Bronchial epithelial cell (primary cell): ENCODE measurements around the gene TRIM8. TPM values are rescaled to one million over a fixed set of nuclear protein-coding genes. Genes with fewer than 3 reads are reported as not detected.

Experiments used
- DNase-seq: peaks from one replicate; pipeline ENCODE4 v3.0.0-alpha.2; 2010; ENCODE audit warnings: low read depth
- FAIRE-seq: peaks from 2 replicates; lab custom pipeline; 2011; peaks lifted over from hg19 to GRCh38; lab: Jason Lieb, UNC
- H3K27me3 ChIP-seq: 2 replicates; pipeline ENCODE4 v1.5.1; 2011; ENCODE audit warnings: low read length; ENCODE audit not compliant: control insufficient read depth, insufficient read depth
- H3K36me3 ChIP-seq: 2 replicates; pipeline ENCODE4 v1.5.1; 2011; ENCODE audit warnings: low read length; ENCODE audit not compliant: control insufficient read depth, insufficient read depth
- H3K4me3 ChIP-seq: 2 replicates; pipeline ENCODE4 v1.5.1; 2011; ENCODE audit warnings: mild to moderate bottlenecking, low read depth, low read length, control low read depth
- total RNA-seq: library from RNA; depleted of rRNA; stranded (reverse); fragments of >200 nt; gene quantifications from 2 replicates; pipeline ENCODE4 v1.2.1, GENCODE V29; 2014
- TF ChIP-seq, protein P1 (sequence below): IDR thresholded peaks from 2 replicates; pipeline ENCODE4 v1.5.1; 2011; ENCODE audit warnings: mild to moderate bottlenecking, moderate library complexity, low read length, control low read depth, inconsistent platforms; ENCODE audit not compliant: insufficient read depth, severe bottlenecking

TRIM8 gene
- total RNA-seq, 1 donor from 2014 or later = 31.1 TPM

GRCh38 chr10:102627736-102628293, 16.5 kb upstream of the TRIM8 start:
- Histone ChIP-seq H3K27me3 (no peaks in the 10 kb centered on the region), H3K4me3 (no peak overlapping the region), H3K36me3 (peaks cover 2% of the 10 kb centered on the region)
- peak; percentile 59 for DNase-seq
- TF ChIP-seq, protein P1, sequence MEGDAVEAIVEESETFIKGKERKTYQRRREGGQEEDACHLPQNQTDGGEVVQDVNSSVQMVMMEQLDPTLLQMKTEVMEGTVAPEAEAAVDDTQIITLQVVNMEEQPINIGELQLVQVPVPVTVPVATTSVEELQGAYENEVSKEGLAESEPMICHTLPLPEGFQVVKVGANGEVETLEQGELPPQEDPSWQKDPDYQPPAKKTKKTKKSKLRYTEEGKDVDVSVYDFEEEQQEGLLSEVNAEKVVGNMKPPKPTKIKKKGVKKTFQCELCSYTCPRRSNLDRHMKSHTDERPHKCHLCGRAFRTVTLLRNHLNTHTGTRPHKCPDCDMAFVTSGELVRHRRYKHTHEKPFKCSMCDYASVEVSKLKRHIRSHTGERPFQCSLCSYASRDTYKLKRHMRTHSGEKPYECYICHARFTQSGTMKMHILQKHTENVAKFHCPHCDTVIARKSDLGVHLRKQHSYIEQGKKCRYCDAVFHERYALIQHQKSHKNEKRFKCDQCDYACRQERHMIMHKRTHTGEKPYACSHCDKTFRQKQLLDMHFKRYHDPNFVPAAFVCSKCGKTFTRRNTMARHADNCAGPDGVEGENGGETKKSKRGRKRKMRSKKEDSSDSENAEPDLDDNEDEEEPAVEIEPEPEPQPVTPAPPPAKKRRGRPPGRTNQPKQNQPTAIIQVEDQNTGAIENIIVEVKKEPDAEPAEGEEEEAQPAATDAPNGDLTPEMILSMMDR = no peak
- no peak for FAIRE-seq

DNA sequence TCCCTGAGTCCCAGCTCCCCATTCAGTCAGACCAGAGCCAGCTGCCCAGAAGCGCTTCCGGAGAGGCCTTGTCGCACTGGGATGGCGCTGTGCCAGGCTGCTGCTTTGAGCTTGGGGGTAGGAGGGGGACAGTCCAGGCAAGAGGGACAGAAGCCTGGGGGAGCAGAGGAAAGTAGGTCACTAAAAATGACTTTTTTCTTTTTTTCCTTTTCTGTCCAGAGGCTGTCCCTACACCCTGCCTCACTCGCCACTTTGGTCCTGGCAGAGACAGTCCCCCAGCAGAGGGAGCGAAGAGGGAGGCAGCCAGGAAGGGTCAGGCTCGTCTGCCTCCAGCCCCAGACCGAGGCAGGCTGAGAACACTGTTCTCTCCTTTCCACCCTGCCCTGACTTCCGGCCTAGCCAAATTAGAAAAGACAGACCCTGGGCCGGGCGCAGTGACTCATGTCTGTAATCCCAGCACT, 15.8 kb upstream of the TRIM8 start:
- FAIRE-seq (no peak), DNase-seq (no peak)
- no peak overlapping the region for H3K4me3 ChIP-seq
- TF ChIP-seq, protein P1 = no peak
- peaks cover 2% of the 10 kb centered on the region for H3K36me3 ChIP-seq
- no peaks in the 10 kb centered on the region for H3K27me3 ChIP-seq

GRCh38 chr10:102629661-102630614, 14.3 kb upstream of the TRIM8 start:
- Histone ChIP-seq H3K4me3 (no peak overlapping the region), H3K27me3 (no peaks in the 10 kb centered on the region), H3K36me3 (peaks cover 2% of the 10 kb centered on the region)
- FAIRE-seq (peak; percentile 13), DNase-seq (peak; percentile 72)
- TF ChIP-seq, protein P1 = no peak

DNA sequence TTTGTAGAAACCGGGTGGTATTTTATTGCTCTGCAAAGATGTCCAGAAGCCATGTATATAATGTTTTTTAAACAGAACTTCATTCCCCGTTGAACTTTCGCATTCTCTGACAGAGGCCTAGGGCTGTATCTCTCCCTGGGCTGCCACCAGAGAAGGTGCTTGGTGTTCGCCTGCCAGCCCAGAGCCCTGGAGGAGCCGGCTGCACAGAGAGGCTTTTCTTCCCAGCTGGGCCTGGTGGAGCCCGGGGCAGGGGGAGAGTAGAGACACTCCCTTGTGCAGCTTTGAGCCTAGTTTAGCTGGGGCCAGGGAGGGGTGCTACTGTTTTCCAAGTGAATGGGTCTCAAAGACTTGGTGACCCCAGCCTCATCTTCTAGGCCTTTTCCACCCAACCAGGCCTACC, 13.6 kb upstream of the TRIM8 start:
- FAIRE-seq (no peak), DNase-seq (no peak)
- no peaks in the 10 kb centered on the region for H3K27me3 ChIP-seq
- H3K4me3 ChIP-seq = no peak overlapping the region
- H3K36me3 ChIP-seq = peaks cover 2% of the 10 kb centered on the region
- TF ChIP-seq, protein P1 = no peak

DNA sequence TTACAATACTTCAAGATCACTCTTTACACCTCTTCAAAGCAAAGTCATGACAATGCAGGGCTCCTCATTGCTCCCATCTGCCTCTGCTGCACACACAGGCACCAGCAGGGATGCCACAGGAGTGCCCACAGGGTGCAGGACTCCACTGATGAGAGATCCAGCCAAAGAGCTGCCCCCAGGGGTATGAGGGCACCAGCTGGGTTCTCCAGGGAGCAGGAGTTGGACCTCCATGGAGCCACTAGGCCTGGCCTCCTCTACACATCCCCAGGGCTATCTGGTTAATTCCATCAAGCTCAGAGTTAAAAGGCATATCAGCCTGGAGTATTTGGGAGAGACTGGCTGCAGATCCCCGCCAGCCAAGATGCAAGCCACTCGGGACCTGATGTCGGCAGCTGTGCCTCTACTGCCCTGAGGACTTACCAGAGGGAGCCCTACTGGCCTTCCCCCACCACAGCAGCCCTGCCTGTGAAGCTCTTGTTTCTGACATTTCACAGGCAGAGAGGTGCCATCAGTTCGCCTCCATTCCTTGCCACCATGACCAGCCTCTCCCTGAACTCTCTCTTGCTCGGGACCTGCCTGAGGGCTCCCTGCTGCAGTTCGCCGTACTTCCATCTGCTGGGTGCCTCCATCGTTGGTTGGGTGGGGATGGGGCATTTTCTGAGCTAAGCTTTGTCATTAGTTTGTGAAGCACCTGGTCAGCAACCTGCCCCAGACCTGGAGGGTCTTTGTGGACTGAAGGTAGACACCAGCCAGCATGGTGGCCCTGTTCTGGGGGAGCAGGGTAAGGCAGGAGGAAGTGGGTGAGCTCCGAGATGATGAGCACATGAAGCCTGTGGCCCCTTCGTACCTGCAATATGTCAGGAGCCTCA, 12.5 kb upstream of the TRIM8 start:
- TF ChIP-seq, protein P1 = no peak
- no peak overlapping the region for H3K4me3 ChIP-seq
- H3K27me3 ChIP-seq = no peaks in the 10 kb centered on the region
- FAIRE-seq (no peak), DNase-seq (no peak)
- peaks cover 2% of the 10 kb centered on the region for H3K36me3 ChIP-seq
